GM20000 (cell line): Measurements from ENCODE around the gene RASA3.

Experiments used
- DNase-seq: peaks from one replicate; pipeline ENCODE4 v3.0.0; 2012; ENCODE audit warnings: low spot score
- CTCF ChIP-seq: IDR thresholded peaks from 2 replicates; pipeline ENCODE4 v1.5.1; 2012; ENCODE audit warnings: mild to moderate bottlenecking, control low read depth; ENCODE audit errors: extremely low read depth, missing control alignments

The RASA3 gene

DNA sequence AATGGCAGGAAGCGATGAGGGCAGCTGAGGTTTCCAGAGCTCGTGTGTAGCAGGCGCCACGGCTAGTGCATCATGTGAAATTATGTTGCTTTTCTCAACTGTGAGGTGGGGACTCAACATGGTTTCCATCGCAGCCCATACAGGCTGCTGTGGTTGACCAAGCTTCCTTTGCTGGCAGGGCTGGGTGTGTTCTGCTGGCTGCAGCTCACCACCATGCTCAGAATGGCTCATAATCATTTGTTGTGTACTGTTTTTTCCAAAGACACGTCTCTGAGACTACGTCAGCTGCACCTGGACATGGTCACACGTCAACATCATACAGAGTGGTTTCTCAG lies 16.1 kb upstream of the RASA3 start:
- peak; percentile 81 for DNase-seq
- TF ChIP-seq CTCF = no peak

GRCh38 chr13:114147803-114148520 lies 15.5 kb upstream of the RASA3 start:
- no peak for DNase-seq
- TF ChIP-seq CTCF = no peak

- TF ChIP-seq CTCF = no peak
- no peak for DNase-seq
Observed at GRCh38 chr13:114146629-114147028, 14.2 kb upstream of the RASA3 start.

GRCh38 chr13:114146173-114146572 lies 13.8 kb upstream of the RASA3 start:
- DNase-seq = no peak
- no peak for TF ChIP-seq CTCF

- no peak for DNase-seq
- TF ChIP-seq CTCF = no peak
Observed at GRCh38 chr13:114145722-114146121, 13.3 kb upstream of the RASA3 start.

DNA sequence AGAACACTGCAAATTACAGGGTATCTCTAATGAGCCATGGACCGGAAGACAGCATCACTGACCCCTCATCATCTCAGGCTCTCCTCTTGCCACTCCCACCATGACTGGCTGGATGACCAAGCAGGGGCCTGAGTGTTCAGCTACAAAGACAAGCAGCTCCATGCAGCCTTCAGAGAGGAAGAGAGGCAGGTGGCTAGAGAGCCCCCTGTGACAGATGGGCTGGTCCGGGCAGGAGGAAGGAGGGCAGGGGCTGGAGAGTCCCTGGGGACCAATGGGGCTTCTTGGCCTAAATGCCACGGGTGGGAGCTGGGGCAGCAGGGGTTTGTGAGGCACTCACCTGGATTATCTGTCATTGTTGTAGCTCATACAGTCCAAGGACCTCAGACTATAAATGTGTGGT lies 12.8 kb upstream of the RASA3 start:
- no peak for DNase-seq
- no peak for TF ChIP-seq CTCF

- no peak for TF ChIP-seq CTCF
- DNase-seq = no peak
Observed at GRCh38 chr13:114144606-114145244, 12.3 kb upstream of the RASA3 start.
